HepG2 (cell line): ENCODE results near the gene TRAPPC3. TPM values are rescaled to one million over a fixed set of nuclear protein-coding genes. Genes with fewer than 3 reads are reported as not detected.

Experiments used
- CERS6 ChIP-seq: sonication (generic); formaldehyde crosslinking; IDR thresholded peaks from 2 replicates; pipeline ENCODE4 v1.5.0; 2020; ENCODE audit warnings: missing genetic modification reagents
- CREB3 ChIP-seq: sonication (generic); formaldehyde crosslinking; IDR thresholded peaks from 2 replicates; pipeline ENCODE4 v1.5.0; 2020; ENCODE audit warnings: missing genetic modification reagents
- DNMT3B ChIP-seq: conservative IDR thresholded peaks from 2 replicates; pipeline ENCODE4 v1.6.1; 2016; ENCODE audit warnings: missing biosample characterization, control low read depth
- FOXC1 ChIP-seq: sonication (generic); formaldehyde crosslinking; IDR thresholded peaks from 2 replicates; pipeline ENCODE4 v1.8.0; 2022; ENCODE audit warnings: mild to moderate bottlenecking, missing genetic modification reagents, borderline replicate concordance
- HMGXB3 ChIP-seq: sonication (generic); formaldehyde crosslinking; IDR thresholded peaks from 2 replicates; pipeline ENCODE4 v1.4.0; 2020; ENCODE audit warnings: missing genetic modification reagents, borderline replicate concordance
- KDM3A ChIP-seq: IDR thresholded peaks from 2 replicates; pipeline ENCODE4 v1.6.1; 2018; ENCODE audit warnings: low read depth, missing compliant biosample characterization
- MIER2 ChIP-seq: IDR thresholded peaks from 2 replicates; pipeline ENCODE4 v1.6.1; 2016; ENCODE audit warnings: missing biosample characterization, missing genetic modification reagents
- NFYC ChIP-seq: IDR thresholded peaks from 2 replicates; pipeline ENCODE4 v1.6.1; 2016; ENCODE audit warnings: missing genetic modification reagents, missing compliant biosample characterization
- RFX1 ChIP-seq: fragments of 450-650 bp; IDR thresholded peaks from 2 replicates; pipeline ENCODE4 v1.6.1; 2017
- SMAD9 ChIP-seq: sonication (generic); formaldehyde crosslinking; IDR thresholded peaks from 2 replicates; pipeline ENCODE4 v1.5.1; 2020; ENCODE audit warnings: mild to moderate bottlenecking, missing genetic modification reagents
- ZMYM2 ChIP-seq: sonication (generic); formaldehyde crosslinking; IDR thresholded peaks from 2 replicates; pipeline ENCODE4 v1.8.0; 2022; ENCODE audit warnings: mild to moderate bottlenecking, missing genetic modification reagents
- ZNF569 ChIP-seq: sonication (generic); formaldehyde crosslinking; IDR thresholded peaks from 2 replicates; pipeline ENCODE4 v1.5.0; 2020; ENCODE audit warnings: mild to moderate bottlenecking, missing genetic modification reagents, moderate library complexity, borderline replicate concordance
- polyA plus RNA-seq, 8 experiments: library from polyadenylated mRNA; depleted of rRNA in 3 of 8; stranded (reverse) in 7 of 8; unstranded in 1 of 8; fragments of >200 nt; fragmentation: Illumina TruSeq in 4 of 8; extraction: Trizol in 4 of 8; gene quantifications; 2 replicates each; pipeline versions ENCODE4 v1.2.1 to v1.2.3, GENCODE V29; 2011 to 2016; ENCODE audit warnings: low read depth in 4 of 8, missing spikeins in 1 of 8, mixed read lengths in 1 of 8; ENCODE audit not compliant: insufficient read depth in 1 of 8
- total RNA-seq, 5 experiments: library from RNA; depleted of rRNA; stranded (reverse); fragments of >200 nt; fragmentation: Illumina TruSeq; extraction: Trizol; gene quantifications; 2 replicates each; pipeline ENCODE4 v1.2.3, GENCODE V29; 2016; ENCODE audit warnings: low read depth in 1 of 5
- TF ChIP-seq, protein P1 (sequence below): sonication (generic); formaldehyde crosslinking; IDR thresholded peaks from 2 replicates; pipeline ENCODE4 v1.4.0; 2020; ENCODE audit warnings: missing genetic modification reagents
- TF ChIP-seq, protein P2 (sequence below): sonication (generic); formaldehyde crosslinking; conservative IDR thresholded peaks from 2 replicates; pipeline ENCODE4 v1.4.0; 2020; ENCODE audit warnings: missing genetic modification reagents

The TRAPPC3 gene
- total and polyA plus RNA-seq, 2 of the 13 experiments (the other 11 are each of a cell fraction or from before 2014, with no cell fraction given) = 53.7 to 62.4 TPM

DNA sequence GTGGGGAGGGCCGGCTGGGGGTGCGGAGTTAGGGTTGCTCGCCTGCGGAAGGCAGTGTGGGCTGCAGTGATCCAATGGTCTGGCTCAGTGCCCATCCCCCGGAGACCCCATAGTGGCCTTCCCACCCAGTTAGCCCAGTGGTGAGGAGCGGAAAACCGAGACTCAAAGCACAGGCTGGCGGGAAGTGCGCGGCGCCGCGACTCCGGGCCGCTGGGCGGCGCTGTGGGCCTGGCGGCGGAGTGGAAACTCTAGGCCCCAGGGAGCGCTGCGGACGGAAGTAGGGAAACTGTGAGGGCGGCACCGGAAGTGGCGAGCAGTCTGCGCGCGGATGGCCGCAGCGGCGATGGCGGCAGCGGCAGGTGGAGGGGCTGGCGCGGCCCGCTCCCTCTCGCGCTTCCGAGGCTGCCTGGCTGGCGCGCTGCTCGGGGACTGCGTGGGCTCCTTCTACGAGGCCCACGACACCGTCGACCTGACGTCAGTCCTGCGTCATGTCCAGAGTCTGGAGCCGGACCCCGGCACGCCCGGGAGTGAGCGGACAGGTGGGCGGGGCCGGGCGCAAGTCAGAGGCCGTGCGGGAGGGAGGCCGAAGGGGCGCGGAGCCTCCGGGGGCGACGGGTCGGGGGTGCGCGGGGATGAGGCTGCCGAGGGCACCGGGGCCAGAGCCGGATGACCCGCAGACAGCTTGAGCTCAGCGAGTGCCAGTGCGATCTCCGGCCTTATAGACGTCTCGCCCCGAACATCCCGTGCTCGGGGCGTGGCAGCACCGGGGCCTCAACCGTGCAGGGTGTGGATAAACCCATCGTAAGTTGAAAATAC is 60.5 kb downstream of the TRAPPC3 start, which contains the start of gene ADPRS (continued):
- TF ChIP-seq CERS6 = 0 out of 2 replicates have a peak, but pooled peaks have one; percentile 28
- TF ChIP-seq, protein P1, sequence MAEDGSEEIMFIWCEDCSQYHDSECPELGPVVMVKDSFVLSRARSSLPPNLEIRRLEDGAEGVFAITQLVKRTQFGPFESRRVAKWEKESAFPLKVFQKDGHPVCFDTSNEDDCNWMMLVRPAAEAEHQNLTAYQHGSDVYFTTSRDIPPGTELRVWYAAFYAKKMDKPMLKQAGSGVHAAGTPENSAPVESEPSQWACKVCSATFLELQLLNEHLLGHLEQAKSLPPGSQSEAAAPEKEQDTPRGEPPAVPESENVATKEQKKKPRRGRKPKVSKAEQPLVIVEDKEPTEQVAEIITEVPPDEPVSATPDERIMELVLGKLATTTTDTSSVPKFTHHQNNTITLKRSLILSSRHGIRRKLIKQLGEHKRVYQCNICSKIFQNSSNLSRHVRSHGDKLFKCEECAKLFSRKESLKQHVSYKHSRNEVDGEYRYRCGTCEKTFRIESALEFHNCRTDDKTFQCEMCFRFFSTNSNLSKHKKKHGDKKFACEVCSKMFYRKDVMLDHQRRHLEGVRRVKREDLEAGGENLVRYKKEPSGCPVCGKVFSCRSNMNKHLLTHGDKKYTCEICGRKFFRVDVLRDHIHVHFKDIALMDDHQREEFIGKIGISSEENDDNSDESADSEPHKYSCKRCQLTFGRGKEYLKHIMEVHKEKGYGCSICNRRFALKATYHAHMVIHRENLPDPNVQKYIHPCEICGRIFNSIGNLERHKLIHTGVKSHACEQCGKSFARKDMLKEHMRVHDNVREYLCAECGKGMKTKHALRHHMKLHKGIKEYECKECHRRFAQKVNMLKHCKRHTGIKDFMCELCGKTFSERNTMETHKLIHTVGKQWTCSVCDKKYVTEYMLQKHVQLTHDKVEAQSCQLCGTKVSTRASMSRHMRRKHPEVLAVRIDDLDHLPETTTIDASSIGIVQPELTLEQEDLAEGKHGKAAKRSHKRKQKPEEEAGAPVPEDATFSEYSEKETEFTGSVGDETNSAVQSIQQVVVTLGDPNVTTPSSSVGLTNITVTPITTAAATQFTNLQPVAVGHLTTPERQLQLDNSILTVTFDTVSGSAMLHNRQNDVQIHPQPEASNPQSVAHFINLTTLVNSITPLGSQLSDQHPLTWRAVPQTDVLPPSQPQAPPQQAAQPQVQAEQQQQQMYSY (CRISPR knock-in tag) = no peak
- TF ChIP-seq ZMYM2 (CRISPR knock-in tag) = no peak
- TF ChIP-seq SMAD9 (CRISPR knock-in tag) = 0 out of 2 replicates have a peak, but pooled peaks have one; percentile 35
- no peak; the same call in 1 of the 2 replicates for TF ChIP-seq DNMT3B
- TF ChIP-seq, protein P2, sequence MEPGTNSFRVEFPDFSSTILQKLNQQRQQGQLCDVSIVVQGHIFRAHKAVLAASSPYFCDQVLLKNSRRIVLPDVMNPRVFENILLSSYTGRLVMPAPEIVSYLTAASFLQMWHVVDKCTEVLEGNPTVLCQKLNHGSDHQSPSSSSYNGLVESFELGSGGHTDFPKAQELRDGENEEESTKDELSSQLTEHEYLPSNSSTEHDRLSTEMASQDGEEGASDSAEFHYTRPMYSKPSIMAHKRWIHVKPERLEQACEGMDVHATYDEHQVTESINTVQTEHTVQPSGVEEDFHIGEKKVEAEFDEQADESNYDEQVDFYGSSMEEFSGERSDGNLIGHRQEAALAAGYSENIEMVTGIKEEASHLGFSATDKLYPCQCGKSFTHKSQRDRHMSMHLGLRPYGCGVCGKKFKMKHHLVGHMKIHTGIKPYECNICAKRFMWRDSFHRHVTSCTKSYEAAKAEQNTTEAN (CRISPR knock-in tag) = peak; percentile 61; the same call in 1 of the 2 replicates
- TF ChIP-seq RFX1 = no peak
- TF ChIP-seq HMGXB3 (CRISPR knock-in tag) = peak; percentile 82
- TF ChIP-seq NFYC (CRISPR knock-in tag) = no peak; the same call in 1 of the 2 replicates
- TF ChIP-seq MIER2 (CRISPR knock-in tag) = peak; percentile 72; the same call in 1 of the 2 replicates
- peak; percentile 95 for TF ChIP-seq KDM3A (CRISPR knock-in tag)
- TF ChIP-seq ZNF569 (CRISPR knock-in tag) = peak; percentile 81; the same call in 1 of the 2 replicates
- TF ChIP-seq CREB3 (CRISPR knock-in tag) = peak; percentile 82; the same call in 1 of the 2 replicates
- TF ChIP-seq FOXC1 (CRISPR knock-in tag) = peak; percentile 95
